HG03064 (cell line): ENCODE measurements around the gene ADAM33.

Experiments used
- ATAC-seq: cut with Tn5 transposase; IDR thresholded peaks from one replicate; pipeline ENCODE4 v1.9.1; 2021; ENCODE audit warnings: low read depth; ENCODE audit not compliant: unreplicated experiment

Gene ADAM33

GRCh38 chr20:3652676-3653596 is 28.9 kb downstream of the ADAM33 start:
- ATAC-seq = no peak

DNA sequence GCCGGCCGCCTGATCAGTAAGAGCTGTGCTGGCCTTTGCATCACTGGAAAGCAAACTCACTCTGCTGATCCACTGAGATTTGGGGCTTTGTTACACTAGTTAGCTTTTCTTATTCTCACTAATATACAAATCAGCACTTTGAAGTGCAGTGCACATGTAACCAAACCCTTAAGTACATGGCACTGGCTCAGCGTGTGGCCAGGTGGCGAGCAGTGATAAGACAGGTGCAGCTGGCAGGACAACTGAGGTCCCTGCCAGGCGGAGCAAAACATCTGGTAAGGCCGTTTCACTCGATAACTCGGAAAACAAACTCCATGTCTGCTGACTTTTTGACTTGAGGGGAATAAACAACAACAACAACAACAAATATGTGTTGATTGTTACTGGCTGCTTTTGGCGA is 29.6 kb downstream of the ADAM33 start:
- ATAC-seq = no peak

DNA sequence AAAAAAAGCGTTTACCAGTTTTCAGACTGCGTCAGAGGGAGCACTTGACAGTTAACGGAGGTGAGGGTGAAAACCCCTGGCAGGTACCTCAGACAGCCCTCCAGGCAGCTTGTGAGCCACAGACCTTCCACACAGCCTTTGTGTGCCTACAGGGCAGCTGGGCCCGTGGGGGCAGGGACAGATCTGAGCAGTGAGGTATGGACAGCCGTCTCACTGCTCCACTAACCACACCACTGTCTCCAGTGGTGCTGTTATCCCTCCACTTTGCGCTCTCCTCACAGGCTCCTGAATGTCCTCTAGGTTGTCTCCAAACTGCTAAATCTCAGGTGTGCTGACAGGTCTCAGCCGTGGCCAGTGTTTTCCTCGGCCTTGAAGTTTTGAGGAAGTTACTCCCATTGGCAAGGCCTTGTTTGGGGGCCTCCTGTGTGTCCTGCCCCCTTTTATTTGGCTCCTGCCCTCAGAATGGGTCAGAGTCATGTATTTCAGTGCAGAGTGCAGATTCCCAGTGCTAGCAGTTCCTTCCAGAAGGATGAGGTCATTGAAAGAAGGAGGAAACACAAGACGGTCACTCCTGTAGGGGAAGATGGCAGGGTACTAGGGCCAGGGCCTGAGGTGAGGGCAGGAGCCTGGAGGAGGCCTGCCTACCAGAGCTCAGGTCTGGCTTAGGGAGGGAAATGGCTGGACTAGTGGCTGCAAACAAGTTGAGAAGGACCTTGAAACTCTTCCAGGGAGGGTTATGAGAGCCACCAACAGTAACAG is 30.4 kb downstream of the ADAM33 start:
- ATAC-seq = no peak

GRCh38 chr20:3648951-3649350 is 32.9 kb downstream of the ADAM33 start:
- ATAC-seq = no peak

DNA sequence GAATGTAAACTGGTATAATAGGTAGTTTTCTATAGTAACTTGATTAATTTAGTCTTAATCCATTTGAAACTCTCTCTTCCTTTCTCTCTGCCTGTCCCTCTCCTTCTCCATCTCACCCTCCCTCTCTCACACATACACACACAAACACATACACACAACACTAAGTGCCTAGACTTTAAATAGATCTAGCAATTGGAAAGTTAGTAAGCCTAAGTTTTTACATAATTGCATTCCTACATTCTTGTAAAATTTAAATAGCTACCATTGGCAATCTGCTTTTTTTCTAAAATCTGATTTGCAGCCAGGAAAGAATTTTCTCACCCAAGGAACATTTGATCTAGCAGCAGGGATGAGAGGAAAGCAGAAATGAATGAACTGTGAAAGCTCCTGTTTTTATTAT is 34.3 kb downstream of the ADAM33 start:
- no peak for ATAC-seq

- no peak for ATAC-seq
These were observed 35.2 kb downstream of the ADAM33 start for GRCh38 chr20:3646651-3647050.

DNA sequence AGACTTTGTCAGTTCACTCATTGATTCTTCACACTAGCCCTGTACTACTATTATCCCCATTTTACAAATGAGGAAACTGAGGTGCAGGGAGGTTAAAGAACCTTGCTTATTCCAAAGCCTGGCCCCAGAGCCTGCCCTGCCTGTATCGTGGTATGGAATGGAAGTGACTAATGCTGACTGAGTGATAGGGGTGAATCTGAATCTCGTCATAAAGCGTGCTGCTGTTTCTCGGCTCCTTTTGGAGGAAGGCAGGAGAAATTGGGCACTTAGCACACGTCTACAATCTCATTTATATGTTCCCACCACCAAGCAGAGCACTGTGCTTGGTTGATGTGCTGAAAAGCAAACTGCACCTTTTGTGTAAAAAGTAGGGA is 35.8 kb downstream of the ADAM33 start:
- ATAC-seq = no peak

DNA sequence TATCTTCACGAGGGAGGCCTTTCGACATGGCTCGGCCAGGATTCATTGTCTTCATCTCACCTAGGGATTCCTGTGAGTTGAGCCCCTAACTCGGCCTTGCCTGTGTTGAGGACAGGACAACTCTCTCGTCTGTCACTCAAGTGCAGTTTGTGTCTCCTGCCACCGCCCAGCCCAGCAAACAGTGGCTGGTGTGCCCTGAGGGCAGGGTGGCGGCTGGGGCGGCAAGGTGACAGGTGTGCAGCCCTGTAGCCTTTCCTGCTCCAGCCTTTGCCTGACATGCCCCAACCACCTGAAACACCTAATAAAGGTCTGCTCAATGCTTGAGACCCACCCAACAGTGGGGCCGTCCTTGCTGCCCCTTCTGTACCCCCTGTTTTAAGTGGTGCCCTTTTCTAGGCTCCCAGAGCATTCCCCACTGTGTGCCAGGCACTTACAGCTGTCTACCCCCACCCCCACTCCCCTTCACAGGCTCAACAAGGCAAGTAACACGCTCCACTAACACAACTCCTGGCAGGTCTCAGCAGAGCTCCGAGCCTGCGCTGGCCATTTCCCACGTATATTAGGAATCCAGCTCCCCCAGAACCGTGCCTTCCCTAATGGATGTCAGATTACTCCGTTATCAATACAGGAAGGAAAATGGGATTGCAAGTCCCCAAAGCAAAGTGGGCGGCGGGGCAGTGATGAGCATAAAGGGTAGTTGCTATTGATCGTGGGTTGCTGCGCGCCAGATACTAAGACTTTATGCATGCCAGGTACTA is 36.3 kb downstream of the ADAM33 start:
- ATAC-seq = no peak

- no peak for ATAC-seq
These were observed 41.6 kb downstream of the ADAM33 start for GRCh38 chr20:3640259-3640658.

GRCh38 chr20:3635346-3635745 is 46.5 kb downstream of the ADAM33 start:
- ATAC-seq = no peak

DNA sequence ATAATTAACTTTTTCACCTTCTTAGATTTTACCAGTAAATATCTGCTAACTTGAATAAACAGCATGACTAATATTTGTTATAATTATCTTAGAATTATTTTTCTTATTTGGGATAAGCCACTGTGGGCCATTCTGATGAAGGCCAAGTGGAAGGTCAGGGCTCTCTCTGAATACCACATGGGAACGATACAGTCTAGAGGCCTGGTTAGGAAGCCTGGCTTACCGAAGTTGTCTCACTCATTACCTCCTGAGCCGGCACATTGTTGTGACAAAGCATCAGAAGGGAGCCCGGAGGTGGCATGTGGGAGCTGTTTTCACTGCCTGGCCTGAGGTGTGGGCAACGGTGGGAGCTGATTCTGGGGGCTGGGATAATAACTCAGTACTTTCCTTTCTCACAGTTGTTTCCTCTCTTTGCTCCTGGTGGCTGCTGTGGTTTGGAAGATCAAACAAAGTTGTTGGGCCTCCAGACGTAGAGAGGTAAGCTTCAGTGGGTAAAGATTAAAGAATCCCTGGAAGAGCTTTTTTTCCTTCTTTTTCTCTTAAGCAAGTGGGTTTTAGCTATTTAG is 47.8 kb downstream of the ADAM33 start:
- ATAC-seq = no peak

DNA sequence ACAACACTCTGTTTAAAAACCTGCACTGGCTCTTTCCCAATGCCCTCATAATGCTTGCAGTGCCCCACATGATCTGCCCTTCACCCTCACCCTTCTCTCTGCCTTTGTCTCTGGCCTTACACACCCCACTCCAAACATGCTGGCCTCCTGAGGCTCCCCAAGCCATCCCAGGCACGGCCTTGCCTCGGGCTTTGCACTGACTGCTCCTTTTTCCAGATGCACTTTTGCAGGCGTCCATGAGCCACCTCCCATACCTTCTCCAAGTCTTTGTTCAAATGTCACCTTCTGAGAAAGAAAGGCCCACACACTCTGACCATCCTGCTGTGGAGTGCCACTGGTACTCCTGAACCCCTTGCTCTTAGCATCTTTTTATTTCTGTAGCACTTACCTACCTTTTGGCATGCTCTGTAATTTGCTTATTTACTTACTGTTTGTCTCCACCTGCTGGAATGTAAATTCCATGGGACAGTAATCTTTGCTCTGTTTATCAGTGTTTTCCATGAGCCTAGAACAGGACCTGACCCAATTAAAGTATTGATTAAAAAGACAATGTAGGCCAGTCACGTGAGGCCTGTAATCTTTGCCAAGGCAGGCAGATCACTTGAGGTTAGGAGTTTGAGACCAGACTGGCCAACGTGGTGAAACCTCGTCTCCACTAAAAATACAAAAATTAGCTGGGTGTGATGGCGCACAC is 49.4 kb downstream of the ADAM33 start:
- ATAC-seq = no peak

DNA sequence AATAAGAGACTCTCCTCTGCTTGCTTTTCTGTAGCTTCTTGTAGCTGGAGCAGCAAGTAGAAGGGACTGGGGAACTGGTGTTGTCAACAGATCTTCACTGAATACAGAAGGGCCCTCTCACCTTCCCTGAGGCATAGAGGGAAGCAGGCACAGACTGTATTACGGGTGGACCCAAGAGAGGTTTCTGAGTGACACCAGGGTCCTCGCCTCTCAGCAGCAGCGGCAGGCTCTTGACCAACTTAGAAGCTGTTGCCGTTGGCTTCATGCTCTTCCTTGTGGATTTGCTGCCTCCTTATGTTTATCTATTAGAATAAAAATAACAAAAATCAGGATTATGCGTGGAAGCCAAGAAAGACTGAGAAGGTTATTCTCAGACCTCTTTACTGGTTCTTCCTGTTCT is 50.3 kb downstream of the ADAM33 start:
- ATAC-seq = no peak

DNA sequence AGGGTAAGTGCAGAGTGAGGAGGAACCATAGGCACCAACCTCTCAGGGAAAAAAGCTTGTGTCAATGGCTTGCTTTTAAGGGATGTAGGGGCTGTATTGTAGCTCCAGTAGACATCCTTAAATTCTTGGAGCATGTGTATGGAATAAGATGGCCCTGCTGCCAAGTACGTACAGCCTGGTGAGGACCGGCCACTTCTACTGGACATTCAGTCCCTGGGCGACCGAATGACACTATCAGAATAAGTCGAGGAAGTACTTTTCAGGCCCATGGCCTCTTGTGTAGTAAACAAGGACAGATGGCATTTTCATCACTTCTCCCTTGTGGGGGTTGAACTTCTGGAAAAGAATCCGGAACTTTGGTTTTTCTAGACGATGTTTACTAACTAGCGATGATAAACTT is 51.4 kb downstream of the ADAM33 start:
- ATAC-seq = no peak

DNA sequence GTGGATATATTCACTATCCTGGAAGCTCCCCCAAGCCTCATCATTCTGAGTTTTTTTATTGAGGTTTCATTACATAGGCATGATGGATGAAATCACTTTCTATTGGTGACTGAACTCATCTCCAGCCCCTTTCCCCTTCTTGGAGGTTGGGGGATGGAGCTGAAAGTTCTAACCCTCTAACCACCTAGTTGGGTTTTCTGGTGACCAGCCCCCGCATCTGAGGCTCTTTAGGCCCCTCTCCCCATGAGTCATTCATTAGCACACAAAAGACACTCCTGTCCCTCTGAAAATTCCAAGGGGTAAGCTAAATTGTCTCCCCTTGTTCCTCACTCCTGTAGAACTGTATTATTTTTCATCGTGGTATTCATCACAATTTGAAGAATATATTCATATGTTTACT is 51.9 kb downstream of the ADAM33 start:
- ATAC-seq = no peak

GRCh38 chr20:3628502-3629314 is 53.1 kb downstream of the ADAM33 start:
- no peak for ATAC-seq

DNA sequence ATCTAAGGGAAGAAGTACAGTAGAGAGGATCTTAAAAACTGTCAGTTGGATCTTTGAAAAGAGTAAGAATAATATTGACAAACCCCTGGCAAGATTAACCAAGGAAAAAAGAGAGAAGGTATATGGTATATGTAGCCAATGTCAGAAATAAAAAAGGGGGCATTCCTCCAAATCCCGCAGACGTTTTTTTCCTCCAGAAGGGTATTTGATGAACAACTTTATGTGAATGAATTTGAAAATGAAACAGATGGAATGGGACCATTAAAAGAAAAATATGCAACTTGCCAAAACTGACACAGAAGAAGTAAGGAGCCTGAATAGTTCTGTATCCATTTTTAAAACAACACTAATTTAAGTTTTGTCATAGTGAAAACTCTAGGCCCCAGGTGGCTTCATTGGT is 54.3 kb downstream of the ADAM33 start:
- no peak for ATAC-seq

- ATAC-seq = no peak
These were observed 59.4 kb downstream of the ADAM33 start for GRCh38 chr20:3622406-3622805.

DNA sequence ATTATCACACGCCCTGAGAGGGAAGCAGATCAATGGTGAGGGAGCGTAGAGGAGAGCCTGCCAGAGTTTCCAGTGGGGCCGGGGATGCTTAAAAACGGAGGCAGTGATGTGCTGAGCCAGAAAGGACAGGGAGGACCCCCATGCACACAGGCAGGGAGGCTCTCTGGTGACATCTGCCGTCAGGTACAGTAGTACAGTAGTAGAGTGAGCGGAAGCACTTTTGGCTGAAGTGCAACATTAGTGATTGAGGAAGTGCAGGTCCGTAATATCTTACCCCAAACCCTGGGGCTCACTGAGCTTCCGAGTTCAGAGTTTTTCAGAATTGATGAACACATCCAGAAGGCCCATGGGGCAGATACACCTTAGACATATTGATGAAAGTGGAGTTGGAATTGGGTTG is 60.7 kb downstream of the ADAM33 start:
- ATAC-seq = no peak
